DOHH2 (cell line): ENCODE results near the gene CDK19.

Source experiments
- H3F3A ChIP-seq: fragments of 200-600 bp; sonication (generic), shearing (Covaris generic); 2 replicates; pipeline ENCODE4 v1.6.0; 2016; ENCODE audit warnings: antibody characterized with exemption, mild to moderate bottlenecking; ENCODE audit not compliant: control insufficient read depth, insufficient read depth
- H3K27ac ChIP-seq: fragments of 200-600 bp; sonication (generic); 2 replicates; pipeline ENCODE4 v1.5.1; 2014; ENCODE audit warnings: low read depth, mild to moderate bottlenecking, low read length, moderate library complexity
- H3K27me3 ChIP-seq: fragments of 200-600 bp; sonication (generic); 2 replicates; pipeline ENCODE4 v1.6.1; 2014; ENCODE audit warnings: mild to moderate bottlenecking, low read length, mixed read lengths; ENCODE audit not compliant: control insufficient read depth
- H3K36me3 ChIP-seq: fragments of 200-600 bp; sonication (generic); 2 replicates; pipeline ENCODE4 v1.6.1; 2014; ENCODE audit warnings: mild to moderate bottlenecking, low read length, moderate library complexity, mixed read lengths; ENCODE audit not compliant: control insufficient read depth
- H3K4me1 ChIP-seq: fragments of 200-600 bp; sonication (generic); 2 replicates; pipeline ENCODE4 v1.6.1; 2014; ENCODE audit warnings: mild to moderate bottlenecking, low read length, mixed read lengths; ENCODE audit not compliant: control insufficient read depth
- H3K4me2 ChIP-seq: fragments of 200-600 bp; sonication (generic); 2 replicates; pipeline ENCODE4 v1.6.0; 2014; ENCODE audit warnings: mild to moderate bottlenecking, low read length, moderate library complexity
- H3K4me3 ChIP-seq: fragments of 200-600 bp; sonication (generic); 2 replicates; pipeline ENCODE4 v1.5.1; 2014; ENCODE audit warnings: mild to moderate bottlenecking, low read length, mixed read lengths
- H3K79me2 ChIP-seq: fragments of 200-600 bp; sonication (generic); 2 replicates; pipeline ENCODE4 v1.6.1; 2014; ENCODE audit warnings: mild to moderate bottlenecking, low read length, mixed read lengths; ENCODE audit not compliant: control insufficient read depth
- H3K9me2 ChIP-seq: fragments of 200-600 bp; sonication (generic); replicated peaks from 2 replicates; pipeline ENCODE4 v1.6.1; 2014; ENCODE audit warnings: mild to moderate bottlenecking, low read length, mixed read lengths; ENCODE audit not compliant: control insufficient read depth
- H3K9me3 ChIP-seq: fragments of 200-600 bp; sonication (generic); 2 replicates; pipeline ENCODE4 v1.6.1; 2014; ENCODE audit warnings: antibody characterized with exemption, low read length, mixed read lengths; ENCODE audit not compliant: control insufficient read depth, insufficient read depth
- H4K20me1 ChIP-seq: fragments of 200-600 bp; sonication (generic); 2 replicates; pipeline ENCODE4 v1.6.0; 2014; ENCODE audit warnings: low read depth, mild to moderate bottlenecking, antibody characterized with exemption, low read length, moderate library complexity; ENCODE audit not compliant: control insufficient read depth, insufficient read depth
- CTCF ChIP-seq: fragments of 200-600 bp; sonication (generic); IDR thresholded peaks from one replicate; pipeline ENCODE4 v1.5.1; 2014; ENCODE audit warnings: antibody characterized with exemption, mild to moderate bottlenecking, low read depth, low read length; ENCODE audit not compliant: poor library complexity, severe bottlenecking
- EZH2phosphoT487 ChIP-seq: fragments of 200-600 bp; sonication (generic); IDR thresholded peaks from 2 replicates; pipeline ENCODE4 v1.6.1; 2017; ENCODE audit warnings: borderline replicate concordance, mild to moderate bottlenecking, antibody characterized with exemption, low read length, moderate library complexity, mixed read lengths

The CDK19 gene

DNA sequence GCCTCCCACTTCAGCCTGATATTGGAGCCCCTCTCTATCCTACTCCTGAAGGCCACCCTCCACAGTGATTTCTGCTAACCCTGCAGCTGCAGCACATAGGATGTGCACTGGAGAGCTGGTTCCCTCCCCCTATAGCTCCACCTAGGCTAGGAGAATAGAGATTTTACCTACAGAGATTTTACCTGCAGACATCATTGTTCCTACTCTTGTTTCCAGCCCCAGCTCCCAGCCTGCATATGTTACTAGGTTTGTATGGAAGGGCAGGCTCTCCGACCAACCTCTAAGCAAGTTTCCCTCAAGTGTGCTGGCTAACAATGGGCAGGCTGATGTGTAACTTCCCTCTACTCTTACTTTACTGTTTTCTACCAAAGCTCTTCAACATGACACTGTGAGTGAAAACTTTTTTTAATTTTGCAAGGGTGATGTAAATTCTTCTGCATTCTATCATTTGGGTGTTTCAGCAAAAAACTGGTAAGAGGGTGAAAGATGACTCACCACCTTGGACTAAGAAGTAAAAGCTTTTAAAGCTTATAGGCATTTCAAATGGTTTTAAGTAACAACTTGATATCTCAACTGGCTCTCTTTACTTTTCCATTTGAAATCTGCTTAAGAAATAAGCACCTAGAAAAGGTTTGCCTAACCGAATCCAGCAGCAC is 106.8 kb downstream of the CDK19 start:
- no peak for TF ChIP-seq CTCF
- no peak for TF ChIP-seq EZH2phosphoT487
- H3K9me3 ChIP-seq = no peaks in the 10 kb centered on the region

DNA sequence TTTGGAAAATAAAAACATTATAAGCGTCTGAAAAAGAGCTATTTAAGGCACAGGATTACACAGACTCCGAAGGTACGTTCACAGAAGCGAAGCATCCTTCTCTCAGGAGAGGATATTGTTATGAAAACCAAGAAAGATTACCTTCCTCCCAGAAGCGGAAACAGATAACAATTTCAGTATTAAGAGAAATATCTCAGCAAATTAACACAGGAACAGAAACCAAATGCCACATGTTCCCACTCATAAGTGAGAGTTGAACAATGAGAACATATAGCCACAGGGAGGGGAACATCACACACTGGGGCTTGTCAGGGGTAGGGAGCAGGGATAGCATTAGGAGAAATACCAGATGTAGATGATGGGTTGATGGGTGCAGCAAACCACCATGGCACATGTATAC is 109.7 kb downstream of the CDK19 start:
- Histone ChIP-seq H3K9me2 (no peaks in the 10 kb centered on the region), H3F3A (peaks cover 6% of the 10 kb centered on the region; the same call in 1 of the 2 replicates), H3K4me3 (no peak overlapping the region), H4K20me1 (no peaks in the 10 kb centered on the region), H3K4me1 (no peaks in the 10 kb centered on the region), H3K9me3 (no peaks in the 10 kb centered on the region), H3K27ac (no peak overlapping the region), H3K4me2 (no peak overlapping the region), H3K79me2 (no peaks in the 10 kb centered on the region), H3K27me3 (no peaks in the 10 kb centered on the region), H3K36me3 (no peaks in the 10 kb centered on the region)
- TF ChIP-seq CTCF (no peak), EZH2phosphoT487 (no peak)

More for the DNA sequence above, 106.8 kb downstream of the CDK19 start:
- H3K36me3 ChIP-seq = no peaks in the 10 kb centered on the region; the same call in 1 of the 2 replicates
- 0 out of 2 replicates have a peak, but pooled peaks cover 1% of the 10 kb centered on the region for H3F3A ChIP-seq
- H3K27me3 ChIP-seq = no peaks in the 10 kb centered on the region
- H4K20me1 ChIP-seq = no peaks in the 10 kb centered on the region
- no peak overlapping the region for H3K27ac ChIP-seq
- no peaks in the 10 kb centered on the region for H3K79me2 ChIP-seq
- H3K4me2 ChIP-seq = no peak overlapping the region
- H3K9me2 ChIP-seq = no peaks in the 10 kb centered on the region
- H3K4me1 ChIP-seq = no peaks in the 10 kb centered on the region
- no peak overlapping the region for H3K4me3 ChIP-seq

DNA sequence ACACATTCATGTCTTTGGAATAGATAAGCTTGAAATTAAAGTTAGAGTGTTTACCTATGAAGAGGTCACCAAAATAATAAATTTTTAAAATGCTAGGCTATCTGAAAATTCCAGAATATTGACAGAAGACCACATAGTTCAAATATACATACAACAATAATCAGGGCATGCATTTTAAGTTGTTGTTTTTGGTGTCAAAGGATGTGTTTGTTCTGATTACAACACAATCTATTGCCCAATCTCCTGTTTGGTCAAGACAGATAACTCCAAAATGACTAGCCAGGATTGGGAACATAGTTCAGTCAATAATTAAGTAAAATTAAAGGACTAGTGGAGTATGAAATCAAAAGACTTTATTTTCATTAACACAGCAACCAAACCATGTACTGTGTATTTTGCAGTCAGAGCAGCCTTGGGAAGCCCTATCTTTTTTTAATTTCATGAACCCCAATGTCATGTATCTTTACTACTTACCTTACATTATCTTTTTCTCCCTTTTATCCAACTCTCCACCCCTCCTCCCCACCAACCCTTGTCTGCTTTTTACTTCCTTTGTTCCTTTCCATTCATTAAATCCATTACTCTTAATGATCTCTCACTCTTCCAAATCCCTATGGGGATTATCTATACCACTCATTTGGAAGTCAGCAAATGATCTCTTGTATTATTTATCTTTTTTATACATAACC is 111.2 kb downstream of the CDK19 start:
- no peak overlapping the region for H3K4me2 ChIP-seq
- TF ChIP-seq EZH2phosphoT487 = no peak
- TF ChIP-seq CTCF = no peak
- no peaks in the 10 kb centered on the region for H3K9me2 ChIP-seq
- no peak overlapping the region for H3K27ac ChIP-seq
- no peaks in the 10 kb centered on the region for H3K4me1 ChIP-seq
- no peak overlapping the region for H3K4me3 ChIP-seq
- no peaks in the 10 kb centered on the region for H4K20me1 ChIP-seq
- H3K27me3 ChIP-seq = no peaks in the 10 kb centered on the region
- no peaks in the 10 kb centered on the region for H3K9me3 ChIP-seq
- peaks cover 6% of the 10 kb centered on the region; the same call in 1 of the 2 replicates for H3F3A ChIP-seq
- no peaks in the 10 kb centered on the region for H3K36me3 ChIP-seq
- H3K79me2 ChIP-seq = no peaks in the 10 kb centered on the region
